Measurements from ENCODE around the gene FIGNL2.

The FIGNL2 gene

GRCh38 chr12:51884676-51885229 lies 36.2 kb upstream of the FIGNL2 start:
- no peaks in the 10 kb centered on the region for H3K9me3 ChIP-seq (ENCODE audit: severe bottlenecking)
- no peak overlapping the region for H3K4me3 ChIP-seq (ENCODE audit: severe bottlenecking)
- DNase-seq (ENCODE audit: low spot score): peak; percentile 7
- no peaks in the 10 kb centered on the region for H3K4me1 ChIP-seq (ENCODE audit: insufficient read depth, poor library complexity, severe bottlenecking)
- no peaks in the 10 kb centered on the region for H3K36me3 ChIP-seq (ENCODE audit: low read depth)
- no peaks in the 10 kb centered on the region for H3K27me3 ChIP-seq (ENCODE audit: insufficient read depth, poor library complexity, severe bottlenecking)
- no peak overlapping the region for H3K27ac ChIP-seq (ENCODE audit: poor library complexity, severe bottlenecking)
- no peak for ATAC-seq (ENCODE audit: low read depth)
- TF ChIP-seq CTCF (IDR thresholded peaks at IDR 0.05; ENCODE audit: poor library complexity, severe bottlenecking): no peak

- DNase-seq (ENCODE audit: low spot score) (no peak), ATAC-seq (ENCODE audit: low read depth) (no peak)
- Histone ChIP-seq H3K9me3 (ENCODE audit: severe bottlenecking) (no peaks in the 10 kb centered on the region), H3K36me3 (ENCODE audit: low read depth) (no peaks in the 10 kb centered on the region), H3K4me1 (ENCODE audit: insufficient read depth, poor library complexity, severe bottlenecking) (no peaks in the 10 kb centered on the region), H3K4me3 (ENCODE audit: severe bottlenecking) (no peak overlapping the region), H3K27ac (ENCODE audit: poor library complexity, severe bottlenecking) (no peak overlapping the region), H3K27me3 (ENCODE audit: insufficient read depth, poor library complexity, severe bottlenecking) (no peaks in the 10 kb centered on the region)
- no peak for TF ChIP-seq CTCF (IDR thresholded peaks at IDR 0.05; ENCODE audit: poor library complexity, severe bottlenecking)
Observed at GRCh38 chr12:51883998-51884675, 35.6 kb upstream of the FIGNL2 start.

GRCh38 chr12:51883295-51883694 lies 34.8 kb upstream of the FIGNL2 start:
- Histone ChIP-seq H3K36me3 (ENCODE audit: low read depth) (no peaks in the 10 kb centered on the region), H3K27ac (ENCODE audit: poor library complexity, severe bottlenecking) (no peak overlapping the region), H3K4me1 (ENCODE audit: insufficient read depth, poor library complexity, severe bottlenecking) (no peaks in the 10 kb centered on the region), H3K27me3 (ENCODE audit: insufficient read depth, poor library complexity, severe bottlenecking) (no peaks in the 10 kb centered on the region), H3K4me3 (ENCODE audit: severe bottlenecking) (no peak overlapping the region), H3K9me3 (ENCODE audit: severe bottlenecking) (no peaks in the 10 kb centered on the region)
- ATAC-seq (ENCODE audit: low read depth): no peak
- no peak for DNase-seq (ENCODE audit: low spot score)
- TF ChIP-seq CTCF (IDR thresholded peaks at IDR 0.05; ENCODE audit: poor library complexity, severe bottlenecking): no peak

- no peak overlapping the region for H3K4me3 ChIP-seq (ENCODE audit: severe bottlenecking)
- no peak for DNase-seq (ENCODE audit: low spot score)
- H3K36me3 ChIP-seq (ENCODE audit: low read depth): no peaks in the 10 kb centered on the region
- no peaks in the 10 kb centered on the region for H3K4me1 ChIP-seq (ENCODE audit: insufficient read depth, poor library complexity, severe bottlenecking)
- no peak for TF ChIP-seq CTCF (IDR thresholded peaks at IDR 0.05; ENCODE audit: poor library complexity, severe bottlenecking)
- no peak overlapping the region for H3K27ac ChIP-seq (ENCODE audit: poor library complexity, severe bottlenecking)
- H3K9me3 ChIP-seq (ENCODE audit: severe bottlenecking): no peaks in the 10 kb centered on the region
- no peaks in the 10 kb centered on the region for H3K27me3 ChIP-seq (ENCODE audit: insufficient read depth, poor library complexity, severe bottlenecking)
- no peak for ATAC-seq (ENCODE audit: low read depth)
Observed at GRCh38 chr12:51879102-51879501, 30.6 kb upstream of the FIGNL2 start.

GRCh38 chr12:51874486-51874885 lies 26.0 kb upstream of the FIGNL2 start:
- Histone ChIP-seq H3K4me3 (ENCODE audit: severe bottlenecking) (no peak overlapping the region), H3K27ac (ENCODE audit: poor library complexity, severe bottlenecking) (no peak overlapping the region), H3K27me3 (ENCODE audit: insufficient read depth, poor library complexity, severe bottlenecking) (peaks cover 15% of the 10 kb centered on the region), H3K9me3 (ENCODE audit: severe bottlenecking) (no peaks in the 10 kb centered on the region), H3K36me3 (ENCODE audit: low read depth) (no peaks in the 10 kb centered on the region), H3K4me1 (ENCODE audit: insufficient read depth, poor library complexity, severe bottlenecking) (no peaks in the 10 kb centered on the region)
- ATAC-seq (ENCODE audit: low read depth): no peak
- DNase-seq (ENCODE audit: low spot score): no peak
- TF ChIP-seq CTCF (IDR thresholded peaks at IDR 0.05; ENCODE audit: poor library complexity, severe bottlenecking): no peak

All from RWPE2 (cell line).